Neural cell (in vitro differentiated cells): Measurements from ENCODE around the gene ANAPC10. TPM values are rescaled to one million over a fixed set of nuclear protein-coding genes. Genes with fewer than 3 reads are reported as not detected.

Experiments used
- H2AFZ ChIP-seq: fragments of 200-600, 300-800 bp; sonication (generic), shearing (Covaris generic); 2 replicates; pipeline ENCODE4 v1.6.0; 2014; ENCODE audit warnings: low read depth, mild to moderate bottlenecking, antibody characterized with exemption, low read length, moderate library complexity
- H3F3A ChIP-seq: fragments of 200-600 bp; shearing (Covaris generic); 2 replicates; pipeline ENCODE4 v1.6.1; 2016; ENCODE audit warnings: mild to moderate bottlenecking, moderate library complexity, mixed read lengths, antibody characterized with exemption, low read length; ENCODE audit not compliant: insufficient read depth, poor library complexity, severe bottlenecking
- H3K27ac ChIP-seq: fragments of 200-600, 300-800 bp; sonication (generic), shearing (Covaris generic); 2 replicates; pipeline ENCODE4 v1.5.1; 2014; ENCODE audit warnings: mild to moderate bottlenecking, low read length, moderate library complexity
- H3K27me3 ChIP-seq: fragments of 300-800, 200-600 bp; sonication (generic), shearing (Covaris generic); 2 replicates; pipeline ENCODE4 v1.6.0; 2014; ENCODE audit warnings: mild to moderate bottlenecking, low read depth, low read length, moderate library complexity; ENCODE audit not compliant: insufficient read depth
- H3K36me3 ChIP-seq: fragments of 300-800, 200-600 bp; sonication (generic), shearing (Covaris generic); 2 replicates; pipeline ENCODE4 v1.5.1; 2014; ENCODE audit warnings: mild to moderate bottlenecking, antibody characterized with exemption, low read length, moderate library complexity; ENCODE audit not compliant: insufficient read depth
- H3K4me2 ChIP-seq: fragments of 300-800, 200-600 bp; sonication (generic), shearing (Covaris generic); 2 replicates; pipeline ENCODE4 v1.6.0; 2014; ENCODE audit warnings: mild to moderate bottlenecking, low read length
- H3K4me3 ChIP-seq: fragments of 300-800, 200-600 bp; sonication (generic), shearing (Covaris generic); 2 replicates; pipeline ENCODE4 v1.5.1; 2014; ENCODE audit warnings: mild to moderate bottlenecking, low read length, moderate library complexity
- H3K79me2 ChIP-seq: fragments of 200-600 bp; shearing (Covaris generic); replicated peaks from 2 replicates; pipeline ENCODE4 v1.6.0; 2014; ENCODE audit warnings: mild to moderate bottlenecking, low read length, moderate library complexity; ENCODE audit not compliant: insufficient read depth
- H3K9ac ChIP-seq: fragments of 300-800, 200-600 bp; sonication (generic), shearing (Covaris generic); 2 replicates; pipeline ENCODE4 v1.6.1; 2016; ENCODE audit warnings: mild to moderate bottlenecking, low read length, mixed read lengths
- H3K9me2 ChIP-seq: fragments of 200-600 bp; shearing (Covaris generic); 2 replicates; pipeline ENCODE4 v1.6.1; 2016; ENCODE audit warnings: mild to moderate bottlenecking, low read length, mixed read lengths; ENCODE audit not compliant: insufficient read depth
- H3K9me3 ChIP-seq: fragments of 200-600, 300-800 bp; sonication (generic), shearing (Covaris generic); 2 replicates; pipeline ENCODE4 v1.6.1; 2016; ENCODE audit warnings: mild to moderate bottlenecking, mixed run types, low read length, moderate library complexity, mixed read lengths
- H4K20me1 ChIP-seq: fragments of 200-600 bp; shearing (Covaris generic); 2 replicates; pipeline ENCODE4 v1.6.1; 2016; ENCODE audit warnings: mild to moderate bottlenecking, mixed run types; ENCODE audit not compliant: insufficient read depth
- EP300 ChIP-seq: fragments of 450-650 bp; conservative IDR thresholded peaks from 2 replicates; pipeline ENCODE4 v1.6.1; 2014; ENCODE audit warnings: antibody characterized with exemption, mild to moderate bottlenecking, moderate library complexity; ENCODE audit not compliant: poor library complexity, severe bottlenecking
- EZH2 ChIP-seq: fragments of 200-600, 300-800 bp; shearing (Covaris generic), sonication (generic); IDR thresholded peaks from 2 replicates; pipeline ENCODE4 v1.6.1; 2014; ENCODE audit warnings: antibody characterized with exemption, low read length, borderline replicate concordance, mild to moderate bottlenecking; ENCODE audit not compliant: insufficient read depth, poor library complexity, severe bottlenecking
- MXI1 ChIP-seq: fragments of 450-650 bp; conservative IDR thresholded peaks from 2 replicates; pipeline ENCODE4 v1.6.1; 2014; ENCODE audit warnings: antibody characterized with exemption, mild to moderate bottlenecking; ENCODE audit not compliant: poor library complexity, severe bottlenecking
- POLR2AphosphoS5 ChIP-seq: IDR thresholded peaks from 2 replicates; pipeline ENCODE4 v1.6.1; 2012
- RAD21 ChIP-seq: fragments of 450-650 bp; conservative IDR thresholded peaks from 2 replicates; pipeline ENCODE4 v1.6.1; 2014; ENCODE audit warnings: antibody characterized with exemption, mild to moderate bottlenecking, moderate library complexity
- SMC3 ChIP-seq: fragments of 450-650 bp; conservative IDR thresholded peaks from 2 replicates; pipeline ENCODE4 v1.6.1; 2014; ENCODE audit warnings: antibody characterized with exemption, mild to moderate bottlenecking, moderate library complexity; ENCODE audit not compliant: poor library complexity
- TAF1 ChIP-seq: IDR thresholded peaks from 2 replicates; pipeline ENCODE4 v1.6.1; 2012; ENCODE audit warnings: low read depth
- polyA plus RNA-seq: library from polyadenylated mRNA; depleted of rRNA; stranded (reverse); fragments of >200 nt; gene quantifications from 2 replicates; pipeline ENCODE4 v1.2.3, GENCODE V29; 2014
- TF ChIP-seq, protein P1 (sequence below): fragments of 450-650 bp; IDR thresholded peaks from 2 replicates; pipeline ENCODE4 v1.5.1; 2014; ENCODE audit warnings: antibody characterized with exemption, mild to moderate bottlenecking, moderate library complexity; ENCODE audit not compliant: poor library complexity, severe bottlenecking
- TF ChIP-seq, protein P2 (sequence below): IDR thresholded peaks from 2 replicates; pipeline ENCODE4 v1.6.1; 2012; ENCODE audit warnings: borderline replicate concordance

Gene ANAPC10
- polyA plus RNA-seq, 1 donor from 2014 or later, result 37.7 TPM

DNA sequence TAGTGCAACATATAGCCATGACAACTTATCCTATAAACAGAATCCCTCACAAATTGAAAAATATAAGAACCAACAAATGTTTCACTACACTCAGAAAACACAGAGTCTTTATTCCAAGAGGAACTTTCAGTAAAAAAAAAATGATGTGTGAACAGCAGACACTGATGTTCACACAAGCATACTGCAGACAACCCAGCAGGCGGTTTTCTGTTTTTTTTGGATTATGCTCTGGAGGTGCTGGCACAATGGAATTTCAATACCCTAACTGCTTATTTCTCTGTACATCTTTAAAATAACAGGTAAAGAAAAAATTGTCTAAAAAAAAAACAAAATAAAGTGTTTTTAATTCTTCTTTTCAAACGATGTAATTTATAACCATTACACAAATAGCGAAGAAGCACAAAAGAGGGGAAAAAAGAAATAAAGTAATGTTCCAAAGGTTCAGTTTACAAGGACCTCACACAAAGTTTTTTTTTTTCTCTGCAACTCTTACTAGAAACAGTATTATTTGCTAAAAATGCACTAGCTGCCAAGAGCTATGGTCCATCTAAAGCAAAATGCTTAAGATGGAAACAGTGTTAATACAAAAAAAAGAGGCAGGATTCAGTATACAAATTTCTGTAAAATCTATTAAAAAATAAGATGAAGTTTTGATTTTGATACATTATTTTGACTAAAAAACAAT, 55.3 kb downstream of the ANAPC10 start:
- H3K4me3 ChIP-seq, result no peak overlapping the region
- H3K79me2 ChIP-seq, result no peaks in the 10 kb centered on the region
- H3F3A ChIP-seq, result no peaks in the 10 kb centered on the region
- no peak overlapping the region for H3K9ac ChIP-seq
- H3K27ac ChIP-seq, result no peak overlapping the region
- H3K4me2 ChIP-seq, result no peak overlapping the region
- no peaks in the 10 kb centered on the region for H3K27me3 ChIP-seq
- no peaks in the 10 kb centered on the region for H3K9me3 ChIP-seq
- H3K9me2 ChIP-seq, result no peaks in the 10 kb centered on the region
- H4K20me1 ChIP-seq, result no peaks in the 10 kb centered on the region
- TF ChIP-seq, protein P1, sequence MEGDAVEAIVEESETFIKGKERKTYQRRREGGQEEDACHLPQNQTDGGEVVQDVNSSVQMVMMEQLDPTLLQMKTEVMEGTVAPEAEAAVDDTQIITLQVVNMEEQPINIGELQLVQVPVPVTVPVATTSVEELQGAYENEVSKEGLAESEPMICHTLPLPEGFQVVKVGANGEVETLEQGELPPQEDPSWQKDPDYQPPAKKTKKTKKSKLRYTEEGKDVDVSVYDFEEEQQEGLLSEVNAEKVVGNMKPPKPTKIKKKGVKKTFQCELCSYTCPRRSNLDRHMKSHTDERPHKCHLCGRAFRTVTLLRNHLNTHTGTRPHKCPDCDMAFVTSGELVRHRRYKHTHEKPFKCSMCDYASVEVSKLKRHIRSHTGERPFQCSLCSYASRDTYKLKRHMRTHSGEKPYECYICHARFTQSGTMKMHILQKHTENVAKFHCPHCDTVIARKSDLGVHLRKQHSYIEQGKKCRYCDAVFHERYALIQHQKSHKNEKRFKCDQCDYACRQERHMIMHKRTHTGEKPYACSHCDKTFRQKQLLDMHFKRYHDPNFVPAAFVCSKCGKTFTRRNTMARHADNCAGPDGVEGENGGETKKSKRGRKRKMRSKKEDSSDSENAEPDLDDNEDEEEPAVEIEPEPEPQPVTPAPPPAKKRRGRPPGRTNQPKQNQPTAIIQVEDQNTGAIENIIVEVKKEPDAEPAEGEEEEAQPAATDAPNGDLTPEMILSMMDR, result no peak
- no peak for TF ChIP-seq TAF1
- no peak for TF ChIP-seq MXI1
- TF ChIP-seq RAD21, result no peak
- no peak for TF ChIP-seq POLR2AphosphoS5
- TF ChIP-seq EP300, result no peak
- TF ChIP-seq, protein P2, sequence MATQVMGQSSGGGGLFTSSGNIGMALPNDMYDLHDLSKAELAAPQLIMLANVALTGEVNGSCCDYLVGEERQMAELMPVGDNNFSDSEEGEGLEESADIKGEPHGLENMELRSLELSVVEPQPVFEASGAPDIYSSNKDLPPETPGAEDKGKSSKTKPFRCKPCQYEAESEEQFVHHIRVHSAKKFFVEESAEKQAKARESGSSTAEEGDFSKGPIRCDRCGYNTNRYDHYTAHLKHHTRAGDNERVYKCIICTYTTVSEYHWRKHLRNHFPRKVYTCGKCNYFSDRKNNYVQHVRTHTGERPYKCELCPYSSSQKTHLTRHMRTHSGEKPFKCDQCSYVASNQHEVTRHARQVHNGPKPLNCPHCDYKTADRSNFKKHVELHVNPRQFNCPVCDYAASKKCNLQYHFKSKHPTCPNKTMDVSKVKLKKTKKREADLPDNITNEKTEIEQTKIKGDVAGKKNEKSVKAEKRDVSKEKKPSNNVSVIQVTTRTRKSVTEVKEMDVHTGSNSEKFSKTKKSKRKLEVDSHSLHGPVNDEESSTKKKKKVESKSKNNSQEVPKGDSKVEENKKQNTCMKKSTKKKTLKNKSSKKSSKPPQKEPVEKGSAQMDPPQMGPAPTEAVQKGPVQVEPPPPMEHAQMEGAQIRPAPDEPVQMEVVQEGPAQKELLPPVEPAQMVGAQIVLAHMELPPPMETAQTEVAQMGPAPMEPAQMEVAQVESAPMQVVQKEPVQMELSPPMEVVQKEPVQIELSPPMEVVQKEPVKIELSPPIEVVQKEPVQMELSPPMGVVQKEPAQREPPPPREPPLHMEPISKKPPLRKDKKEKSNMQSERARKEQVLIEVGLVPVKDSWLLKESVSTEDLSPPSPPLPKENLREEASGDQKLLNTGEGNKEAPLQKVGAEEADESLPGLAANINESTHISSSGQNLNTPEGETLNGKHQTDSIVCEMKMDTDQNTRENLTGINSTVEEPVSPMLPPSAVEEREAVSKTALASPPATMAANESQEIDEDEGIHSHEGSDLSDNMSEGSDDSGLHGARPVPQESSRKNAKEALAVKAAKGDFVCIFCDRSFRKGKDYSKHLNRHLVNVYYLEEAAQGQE, result no peak
- no peak for TF ChIP-seq EZH2
- no peak for TF ChIP-seq SMC3
- H3K36me3 ChIP-seq, result no peaks in the 10 kb centered on the region
- no peak overlapping the region for H2AFZ ChIP-seq

DNA sequence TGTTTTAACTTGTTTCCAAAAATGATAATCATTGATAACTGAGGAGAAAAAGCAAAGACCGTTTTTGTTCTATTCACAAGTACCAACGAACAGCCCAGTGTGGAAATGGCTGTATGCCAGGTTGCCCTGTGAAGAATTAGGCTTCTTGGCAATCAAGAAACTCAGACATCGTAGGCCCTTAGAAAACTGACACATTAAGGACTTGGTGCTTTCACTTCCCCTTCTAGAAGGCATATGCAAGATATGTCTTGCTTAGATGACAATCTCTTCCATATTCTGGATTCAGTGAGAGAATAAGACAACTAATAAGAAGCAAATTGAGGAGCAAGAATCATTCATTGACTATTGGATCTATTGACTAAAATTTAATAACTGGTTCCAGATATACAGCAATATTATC, 56.6 kb downstream of the ANAPC10 start:
- Histone ChIP-seq H3K79me2 (no peaks in the 10 kb centered on the region), H2AFZ (no peak overlapping the region), H3K4me3 (no peak overlapping the region), H3K36me3 (no peaks in the 10 kb centered on the region), H3F3A (no peaks in the 10 kb centered on the region), H3K27me3 (no peaks in the 10 kb centered on the region), H3K9me3 (no peaks in the 10 kb centered on the region), H3K4me2 (no peak overlapping the region), H4K20me1 (no peaks in the 10 kb centered on the region), H3K9ac (no peak overlapping the region), H3K27ac (no peak overlapping the region), H3K9me2 (no peaks in the 10 kb centered on the region)
- TF ChIP-seq TAF1 (no peak), POLR2AphosphoS5 (no peak), RAD21 (no peak), SMC3 (no peak), EP300 (no peak), MXI1 (no peak), EZH2 (no peak)
- TF ChIP-seq, protein P1, result no peak
- TF ChIP-seq, protein P2, result no peak
